ENCODE data around the gene CACNG3.
"Not testable (repeated sequence)": the region's sequence is repeated elsewhere in the genome, so short reads cannot be mapped to it uniquely, and the experiment has no call there.

The CACNG3 gene

DNA sequence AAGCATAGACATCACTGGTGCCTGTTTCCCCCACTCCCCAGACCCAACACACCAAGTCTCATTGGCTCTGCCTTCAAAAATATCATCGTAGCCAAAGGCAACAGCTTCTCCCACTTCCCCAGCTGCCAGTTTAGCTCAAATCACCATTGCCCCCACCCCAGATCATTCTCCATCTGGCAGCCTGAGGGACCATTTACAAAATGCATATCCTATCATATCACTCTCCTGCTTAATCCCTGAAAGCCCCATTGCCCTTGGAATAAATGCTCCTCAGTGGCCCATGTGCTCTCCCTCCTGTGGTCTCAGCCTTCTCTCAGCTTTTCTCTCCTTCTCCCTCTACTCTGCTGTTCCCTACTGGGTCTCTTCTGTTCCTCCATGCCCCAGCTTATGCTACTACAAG is 68.3 kb downstream of the CACNG3 start:
- Histone ChIP-seq H3K27me3 (ENCODE audit: control insufficient read depth in 1 of 2, insufficient read depth in 2 of 2, low read length in 2 of 2) (no peaks in the 10 kb centered on the region), H3K4me3 (ENCODE audit: low read depth in 1 of 2, low read length in 2 of 2) (no peak overlapping the region), H3K27ac (ENCODE audit: low read depth, low read length) (no peak overlapping the region), H3K36me3 (ENCODE audit: control insufficient read depth in 1 of 2, insufficient read depth in 2 of 2, low read length in 2 of 2) (no peaks in the 10 kb centered on the region), H3K9ac (ENCODE audit: low read depth in 1 of 2, low read length in 2 of 2) (no peak overlapping the region), H3K9me3 (ENCODE audit: control insufficient read depth in 1 of 2, low read length in 2 of 2) (no peaks in the 10 kb centered on the region), H3K4me1 (ENCODE audit: control insufficient read depth in 1 of 2, insufficient read depth in 2 of 2, low read length in 2 of 2) (no peaks in the 10 kb centered on the region)

DNA sequence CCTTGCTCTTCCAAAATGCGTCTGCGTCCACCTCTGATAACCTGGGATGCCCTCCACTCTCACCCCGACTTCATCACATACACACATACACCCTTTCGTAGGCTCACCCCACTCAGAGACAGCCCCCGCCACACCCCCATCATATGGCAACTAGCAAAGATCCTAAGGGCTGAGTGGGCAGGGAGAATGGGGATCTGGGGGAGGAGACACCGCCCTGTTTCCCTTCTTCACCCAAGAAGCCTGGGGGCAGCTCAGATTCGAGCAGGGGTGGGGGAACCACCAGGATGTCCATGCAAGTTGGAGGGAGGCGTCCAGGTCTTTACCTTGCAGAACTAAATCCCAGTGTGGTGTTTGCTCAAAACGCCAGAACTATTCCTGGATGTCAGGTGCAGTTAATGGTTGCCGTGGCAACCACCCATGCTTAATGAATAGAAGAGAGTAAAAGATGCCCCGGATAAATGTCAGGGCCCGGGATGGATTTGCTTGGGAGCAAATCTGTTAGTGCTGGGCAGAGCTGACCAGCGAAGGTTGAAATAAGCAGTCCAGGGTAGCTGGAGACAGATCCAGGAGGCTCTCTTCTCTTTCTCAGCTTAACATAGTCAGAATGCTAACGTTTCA is 72.8 kb downstream of the CACNG3 start:
- Histone ChIP-seq H3K9ac (ENCODE audit: low read depth in 1 of 2, low read length in 2 of 2) (no peak overlapping the region), H3K4me1 (ENCODE audit: control insufficient read depth in 1 of 2, insufficient read depth in 2 of 2, low read length in 2 of 2) (no peaks in the 10 kb centered on the region), H3K9me3 (ENCODE audit: control insufficient read depth in 1 of 2, low read length in 2 of 2) (no peaks in the 10 kb centered on the region), H3K36me3 (ENCODE audit: control insufficient read depth in 1 of 2, insufficient read depth in 2 of 2, low read length in 2 of 2) (no peaks in the 10 kb centered on the region), H3K4me3 (ENCODE audit: low read depth in 1 of 2, low read length in 2 of 2) (no peak overlapping the region), H3K27ac (ENCODE audit: low read depth, low read length) (no peak overlapping the region), H3K27me3 (ENCODE audit: control insufficient read depth in 1 of 2, insufficient read depth in 2 of 2, low read length in 2 of 2) (no peaks in the 10 kb centered on the region)

DNA sequence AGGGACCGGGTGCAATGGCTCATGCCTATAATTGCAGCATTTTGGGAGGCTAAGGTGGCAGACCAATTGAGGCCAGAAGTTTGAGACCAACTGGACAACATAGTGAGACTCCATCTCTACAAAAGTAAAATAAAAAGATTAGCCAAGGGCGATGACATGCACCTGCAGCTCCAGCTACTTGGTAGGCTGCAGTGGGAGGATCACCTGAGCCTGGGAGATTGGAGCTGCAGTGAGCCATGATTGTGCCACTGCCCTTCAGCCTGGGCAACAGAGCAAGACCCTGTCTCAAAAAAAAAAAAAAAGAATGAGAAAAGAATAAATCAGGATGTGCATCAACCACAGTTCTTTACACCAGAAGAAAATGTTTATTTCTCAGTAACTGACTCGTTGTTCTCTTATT is 76.0 kb downstream of the CACNG3 start:
- Histone ChIP-seq H3K36me3 (ENCODE audit: control insufficient read depth in 1 of 2, insufficient read depth in 2 of 2, low read length in 2 of 2) (no peaks in the 10 kb centered on the region), H3K4me1 (ENCODE audit: control insufficient read depth in 1 of 2, insufficient read depth in 2 of 2, low read length in 2 of 2) (no peaks in the 10 kb centered on the region), H3K9me3 (ENCODE audit: control insufficient read depth in 1 of 2, low read length in 2 of 2) (no peaks in the 10 kb centered on the region)

DNA sequence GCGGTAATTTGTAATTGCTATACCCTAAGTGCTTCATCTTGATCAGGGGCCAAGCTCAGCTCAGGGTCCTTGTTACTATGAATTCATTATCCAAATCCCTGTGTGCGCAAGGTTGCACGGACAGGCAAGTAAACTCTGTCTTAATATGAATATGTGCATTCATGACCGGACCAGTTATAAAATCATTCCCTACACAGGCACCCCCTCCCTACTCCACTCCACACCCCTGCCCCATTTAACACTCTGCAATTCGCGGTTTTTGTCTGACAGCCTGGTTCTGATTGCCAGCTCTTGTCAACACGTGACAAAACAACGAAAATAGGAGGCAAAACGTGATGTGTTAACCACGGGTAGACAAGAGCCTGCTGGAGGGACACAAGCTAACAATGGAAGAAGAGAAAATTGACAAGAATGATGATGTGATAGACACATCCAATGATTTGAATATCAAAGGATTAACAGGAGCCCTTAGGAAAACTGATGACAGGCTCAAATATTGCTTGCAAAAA is 76.5 kb downstream of the CACNG3 start:
- no peaks in the 10 kb centered on the region for H3K36me3 ChIP-seq (ENCODE audit: control insufficient read depth in 1 of 2, insufficient read depth in 2 of 2, low read length in 2 of 2)
- no peak overlapping the region for H3K27ac ChIP-seq (ENCODE audit: low read depth, low read length)
- no peaks in the 10 kb centered on the region for H3K9me3 ChIP-seq (ENCODE audit: control insufficient read depth in 1 of 2, low read length in 2 of 2)
- H3K4me1 ChIP-seq (ENCODE audit: control insufficient read depth in 1 of 2, insufficient read depth in 2 of 2, low read length in 2 of 2): no peaks in the 10 kb centered on the region
- H3K4me3 ChIP-seq (ENCODE audit: low read depth in 1 of 2, low read length in 2 of 2): no peak overlapping the region
- H3K9ac ChIP-seq (ENCODE audit: low read depth in 1 of 2, low read length in 2 of 2): no peak overlapping the region
- H3K27me3 ChIP-seq (ENCODE audit: control insufficient read depth in 1 of 2, insufficient read depth in 2 of 2, low read length in 2 of 2): no peaks in the 10 kb centered on the region

More for the DNA sequence above, 76.0 kb downstream of the CACNG3 start:
- Histone ChIP-seq H3K9ac (ENCODE audit: low read depth in 1 of 2, low read length in 2 of 2) (no peak overlapping the region), H3K4me3 (ENCODE audit: low read depth in 1 of 2, low read length in 2 of 2) (no peak overlapping the region), H3K27ac (ENCODE audit: low read depth, low read length) (no peak overlapping the region), H3K27me3 (ENCODE audit: control insufficient read depth in 1 of 2, insufficient read depth in 2 of 2, low read length in 2 of 2) (no peaks in the 10 kb centered on the region)

DNA sequence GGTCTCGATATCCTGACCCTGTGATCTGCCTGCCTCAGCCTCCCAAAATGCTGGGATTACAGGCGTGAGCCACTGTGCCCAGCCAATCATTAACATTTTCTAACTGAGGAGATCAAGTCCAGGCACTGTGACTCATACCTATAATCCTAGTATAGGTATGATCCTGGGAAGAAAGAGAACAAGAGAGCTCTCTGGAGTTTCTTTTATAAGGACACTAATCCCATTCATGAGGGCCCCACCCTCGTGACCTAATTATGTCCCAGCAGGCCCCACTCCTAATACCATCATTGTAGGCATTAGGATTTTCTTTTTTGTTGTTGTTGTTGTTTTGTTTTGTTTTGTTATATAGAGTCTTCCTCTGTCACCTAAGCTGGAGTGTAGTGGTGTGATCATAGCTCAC is 80.4 kb downstream of the CACNG3 start:
- Histone ChIP-seq H3K4me3 (ENCODE audit: low read depth in 1 of 2, low read length in 2 of 2) (no peak overlapping the region), H3K9ac (ENCODE audit: low read depth in 1 of 2, low read length in 2 of 2) (no peak overlapping the region), H3K27me3 (ENCODE audit: control insufficient read depth in 1 of 2, insufficient read depth in 2 of 2, low read length in 2 of 2) (no peaks in the 10 kb centered on the region), H3K4me1 (ENCODE audit: control insufficient read depth in 1 of 2, insufficient read depth in 2 of 2, low read length in 2 of 2) (no peaks in the 10 kb centered on the region), H3K27ac (ENCODE audit: low read depth, low read length) (no peak overlapping the region), H3K36me3 (ENCODE audit: control insufficient read depth in 1 of 2, insufficient read depth in 2 of 2, low read length in 2 of 2) (no peaks in the 10 kb centered on the region), H3K9me3 (ENCODE audit: control insufficient read depth in 1 of 2, low read length in 2 of 2) (no peaks in the 10 kb centered on the region)

DNA sequence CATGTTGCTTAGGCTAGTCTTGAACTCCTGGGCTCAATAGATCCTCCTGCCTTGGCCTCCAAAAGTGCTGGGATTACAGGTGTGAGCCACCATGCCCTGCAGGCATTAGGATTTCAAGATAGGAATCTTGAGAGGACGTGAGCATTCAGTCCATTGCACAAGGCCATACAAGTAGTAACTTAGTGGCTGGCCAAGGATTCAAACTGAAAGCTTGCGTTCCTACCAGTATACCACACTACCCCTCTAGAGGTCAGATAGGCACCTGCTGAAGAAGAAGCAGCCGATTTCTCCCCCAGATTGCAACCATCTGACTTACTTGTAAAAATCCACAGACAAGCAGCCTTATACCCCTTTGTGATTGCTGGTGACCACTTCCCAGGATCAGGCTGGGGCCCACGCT is 80.9 kb downstream of the CACNG3 start:
- Histone ChIP-seq H3K9me3 (ENCODE audit: control insufficient read depth in 1 of 2, low read length in 2 of 2) (no peaks in the 10 kb centered on the region), H3K27ac (ENCODE audit: low read depth, low read length) (no peak overlapping the region), H3K4me3 (ENCODE audit: low read depth in 1 of 2, low read length in 2 of 2) (no peak overlapping the region), H3K27me3 (ENCODE audit: control insufficient read depth in 1 of 2, insufficient read depth in 2 of 2, low read length in 2 of 2) (no peaks in the 10 kb centered on the region), H3K4me1 (ENCODE audit: control insufficient read depth in 1 of 2, insufficient read depth in 2 of 2, low read length in 2 of 2) (no peaks in the 10 kb centered on the region), H3K9ac (ENCODE audit: low read depth in 1 of 2, low read length in 2 of 2) (no peak overlapping the region), H3K36me3 (ENCODE audit: control insufficient read depth in 1 of 2, insufficient read depth in 2 of 2, low read length in 2 of 2) (no peaks in the 10 kb centered on the region)

DNA sequence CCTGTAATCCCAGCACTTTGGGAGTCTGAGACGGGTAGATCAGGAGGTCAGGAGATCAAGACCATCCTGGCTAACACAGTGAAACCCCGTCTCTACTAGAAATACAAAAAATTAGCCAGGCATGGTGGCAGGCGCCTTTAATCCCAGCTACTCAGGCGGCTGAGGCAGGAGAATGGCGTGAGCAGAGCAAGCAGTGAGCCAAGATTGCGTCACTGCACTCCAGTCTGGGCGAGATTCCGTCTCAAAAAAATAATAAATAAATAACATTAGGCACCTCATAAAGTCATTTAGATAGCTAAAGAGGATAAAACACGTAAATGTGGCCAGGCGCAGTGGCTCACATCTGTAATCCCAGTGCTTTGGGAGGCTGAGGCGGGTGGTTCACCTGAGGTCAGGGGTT is 87.7 kb downstream of the CACNG3 start:
- H3K4me1 ChIP-seq (ENCODE audit: control insufficient read depth in 1 of 2, insufficient read depth in 2 of 2, low read length in 2 of 2); H3K9ac ChIP-seq (ENCODE audit: low read depth in 1 of 2, low read length in 2 of 2); H3K9me3 ChIP-seq (ENCODE audit: control insufficient read depth in 1 of 2, low read length in 2 of 2); H3K27ac ChIP-seq (ENCODE audit: low read depth, low read length); H3K36me3 ChIP-seq (ENCODE audit: control insufficient read depth in 1 of 2, insufficient read depth in 2 of 2, low read length in 2 of 2); H3K4me3 ChIP-seq (ENCODE audit: low read depth in 1 of 2, low read length in 2 of 2); H3K27me3 ChIP-seq (ENCODE audit: control insufficient read depth in 1 of 2, insufficient read depth in 2 of 2, low read length in 2 of 2): not testable (repeated sequence)

DNA sequence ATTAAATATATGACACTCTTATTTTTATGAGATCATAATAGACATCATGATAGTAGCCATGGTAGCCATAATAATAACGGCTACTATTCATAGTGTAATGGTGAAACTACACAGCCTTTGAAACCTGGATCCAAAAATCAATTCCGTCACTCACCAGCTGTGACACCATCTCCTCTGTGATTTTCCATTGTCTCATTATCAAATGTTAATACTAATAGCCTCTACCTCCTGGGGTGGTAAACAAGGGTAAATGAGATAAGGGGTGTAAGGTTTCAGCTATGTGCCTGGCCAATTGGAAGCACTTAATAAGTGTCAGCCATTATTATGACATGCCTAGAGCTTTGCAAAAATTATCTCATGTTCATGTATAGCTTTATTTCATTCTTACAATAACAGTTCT is 88.6 kb downstream of the CACNG3 start:
- Histone ChIP-seq H3K27ac (ENCODE audit: low read depth, low read length) (no peak overlapping the region), H3K27me3 (ENCODE audit: control insufficient read depth in 1 of 2, insufficient read depth in 2 of 2, low read length in 2 of 2) (no peaks in the 10 kb centered on the region), H3K36me3 (ENCODE audit: control insufficient read depth in 1 of 2, insufficient read depth in 2 of 2, low read length in 2 of 2) (no peaks in the 10 kb centered on the region), H3K9me3 (ENCODE audit: control insufficient read depth in 1 of 2, low read length in 2 of 2) (no peaks in the 10 kb centered on the region), H3K4me1 (ENCODE audit: control insufficient read depth in 1 of 2, insufficient read depth in 2 of 2, low read length in 2 of 2) (no peaks in the 10 kb centered on the region), H3K4me3 (ENCODE audit: low read depth in 1 of 2, low read length in 2 of 2) (no peak overlapping the region), H3K9ac (ENCODE audit: low read depth in 1 of 2, low read length in 2 of 2) (no peak overlapping the region)

DNA sequence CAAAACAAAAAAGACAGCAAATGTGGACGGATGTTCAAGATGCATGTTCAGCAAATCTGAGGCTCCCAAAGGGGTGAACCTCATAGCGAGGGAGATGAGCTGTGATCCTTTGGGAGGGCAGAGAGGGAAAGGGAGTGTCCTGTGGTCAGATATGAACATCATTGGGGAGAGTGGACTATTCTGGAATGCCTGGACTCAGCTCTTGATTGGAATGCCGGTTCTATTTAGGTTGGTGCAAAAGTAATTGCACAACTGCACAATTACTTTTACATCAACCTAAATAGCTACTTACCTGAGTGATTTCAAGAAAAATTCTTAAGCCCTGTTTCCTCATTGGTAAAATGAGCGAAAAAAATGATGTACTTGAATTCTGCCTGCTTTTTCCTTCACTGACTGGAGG is 89.6 kb downstream of the CACNG3 start:
- H3K27ac ChIP-seq (ENCODE audit: low read depth, low read length): no peak overlapping the region
- no peaks in the 10 kb centered on the region for H3K27me3 ChIP-seq (ENCODE audit: control insufficient read depth in 1 of 2, insufficient read depth in 2 of 2, low read length in 2 of 2)
- H3K4me3 ChIP-seq (ENCODE audit: low read depth in 1 of 2, low read length in 2 of 2): no peak overlapping the region
- H3K9ac ChIP-seq (ENCODE audit: low read depth in 1 of 2, low read length in 2 of 2): no peak overlapping the region
- no peaks in the 10 kb centered on the region for H3K4me1 ChIP-seq (ENCODE audit: control insufficient read depth in 1 of 2, insufficient read depth in 2 of 2, low read length in 2 of 2)
- no peaks in the 10 kb centered on the region for H3K9me3 ChIP-seq (ENCODE audit: control insufficient read depth in 1 of 2, low read length in 2 of 2)
- no peaks in the 10 kb centered on the region for H3K36me3 ChIP-seq (ENCODE audit: control insufficient read depth in 1 of 2, insufficient read depth in 2 of 2, low read length in 2 of 2)

DNA sequence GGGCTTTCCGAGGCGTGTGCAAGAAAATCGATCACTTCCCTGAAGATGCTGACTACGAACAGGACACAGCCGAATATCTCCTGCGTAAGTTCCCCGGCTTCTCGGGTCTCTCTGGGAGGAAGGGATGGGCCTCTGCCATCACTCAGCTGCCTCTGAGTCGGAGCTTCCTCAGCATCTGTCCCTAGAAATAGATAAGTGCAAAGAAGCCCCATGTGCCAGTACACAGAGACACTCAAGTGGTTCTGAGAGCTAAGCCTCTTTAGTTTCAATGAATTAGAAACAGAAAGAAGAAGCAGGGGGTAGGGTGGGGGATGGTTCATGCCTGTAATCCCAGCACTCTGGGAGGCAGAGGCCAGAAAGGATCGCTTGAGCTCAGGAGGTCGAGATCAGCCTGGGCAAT is 90.6 kb downstream of the CACNG3 start:
- no peaks in the 10 kb centered on the region for H3K27me3 ChIP-seq (ENCODE audit: control insufficient read depth in 1 of 2, insufficient read depth in 2 of 2, low read length in 2 of 2)
- no peak overlapping the region for H3K27ac ChIP-seq (ENCODE audit: low read depth, low read length)
- H3K9ac ChIP-seq (ENCODE audit: low read depth in 1 of 2, low read length in 2 of 2): no peak overlapping the region
- H3K9me3 ChIP-seq (ENCODE audit: control insufficient read depth in 1 of 2, low read length in 2 of 2): no peaks in the 10 kb centered on the region
- H3K4me1 ChIP-seq (ENCODE audit: control insufficient read depth in 1 of 2, insufficient read depth in 2 of 2, low read length in 2 of 2): no peaks in the 10 kb centered on the region
- no peaks in the 10 kb centered on the region for H3K36me3 ChIP-seq (ENCODE audit: control insufficient read depth in 1 of 2, insufficient read depth in 2 of 2, low read length in 2 of 2)
- H3K4me3 ChIP-seq (ENCODE audit: low read depth in 1 of 2, low read length in 2 of 2): no peak overlapping the region

DNA sequence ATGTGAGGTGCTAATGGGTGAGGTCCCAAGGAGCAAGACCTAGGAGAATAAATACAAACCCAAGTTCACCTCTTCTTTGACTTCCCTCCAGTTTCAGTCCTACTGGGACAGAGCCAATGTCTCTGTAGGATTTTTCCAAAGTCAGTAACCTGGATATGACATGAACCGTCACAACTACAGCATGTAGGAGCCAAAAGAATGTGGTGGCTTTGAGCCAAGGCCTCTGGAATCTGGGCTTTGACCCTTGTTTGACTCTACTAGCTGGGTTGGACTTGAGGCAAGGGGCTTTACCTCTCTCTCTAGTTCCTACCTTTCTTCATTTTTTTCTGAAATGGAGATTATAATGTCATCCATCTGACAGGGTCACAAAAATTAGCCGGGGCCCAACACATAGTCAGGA is 91.4 kb downstream of the CACNG3 start:
- H3K36me3 ChIP-seq (ENCODE audit: control insufficient read depth in 1 of 2, insufficient read depth in 2 of 2, low read length in 2 of 2): no peaks in the 10 kb centered on the region
- no peak overlapping the region for H3K4me3 ChIP-seq (ENCODE audit: low read depth in 1 of 2, low read length in 2 of 2)
- H3K27me3 ChIP-seq (ENCODE audit: control insufficient read depth in 1 of 2, insufficient read depth in 2 of 2, low read length in 2 of 2): no peaks in the 10 kb centered on the region
- H3K9ac ChIP-seq (ENCODE audit: low read depth in 1 of 2, low read length in 2 of 2): no peak overlapping the region
- H3K9me3 ChIP-seq (ENCODE audit: control insufficient read depth in 1 of 2, low read length in 2 of 2): no peaks in the 10 kb centered on the region
- H3K4me1 ChIP-seq (ENCODE audit: control insufficient read depth in 1 of 2, insufficient read depth in 2 of 2, low read length in 2 of 2): no peaks in the 10 kb centered on the region
- H3K27ac ChIP-seq (ENCODE audit: low read depth, low read length): no peak overlapping the region

Data from duodenal mucosa (tissue), 2 donors.